SK-N-SH (cell line): ENCODE data around the gene DHRS4L2.
"Not testable (repeated sequence)": the region's sequence is repeated elsewhere in the genome, so short reads cannot be mapped to it uniquely, and the experiment has no call there.

ENCODE experiments used
- CTCF ChIP-seq: fragments of 200-600 bp; sonication (generic); IDR thresholded peaks from 2 replicates; pipeline ENCODE4 v1.6.1; 2017; ENCODE audit warnings: antibody characterized with exemption, mild to moderate bottlenecking, moderate library complexity
- FOSL2 ChIP-seq: IDR thresholded peaks from 2 replicates; pipeline ENCODE4 v1.4.0; 2012; ENCODE audit warnings: low read depth, mild to moderate bottlenecking, moderate library complexity, borderline replicate concordance
- POLR2AphosphoS5 ChIP-seq: IDR thresholded peaks from 2 replicates; pipeline ENCODE4 v1.6.1; 2012; ENCODE audit warnings: low read depth, low read length
- RFX5 ChIP-seq: IDR thresholded peaks from 2 replicates; pipeline ENCODE4 v1.6.1; 2012; ENCODE audit warnings: mild to moderate bottlenecking, improper control_type of control experiment, low read length
- TF ChIP-seq, protein P1 (sequence below): IDR thresholded peaks from 2 replicates; pipeline ENCODE4 v1.6.1; 2012; ENCODE audit warnings: mild to moderate bottlenecking, low read depth, low read length, moderate library complexity

DNA sequence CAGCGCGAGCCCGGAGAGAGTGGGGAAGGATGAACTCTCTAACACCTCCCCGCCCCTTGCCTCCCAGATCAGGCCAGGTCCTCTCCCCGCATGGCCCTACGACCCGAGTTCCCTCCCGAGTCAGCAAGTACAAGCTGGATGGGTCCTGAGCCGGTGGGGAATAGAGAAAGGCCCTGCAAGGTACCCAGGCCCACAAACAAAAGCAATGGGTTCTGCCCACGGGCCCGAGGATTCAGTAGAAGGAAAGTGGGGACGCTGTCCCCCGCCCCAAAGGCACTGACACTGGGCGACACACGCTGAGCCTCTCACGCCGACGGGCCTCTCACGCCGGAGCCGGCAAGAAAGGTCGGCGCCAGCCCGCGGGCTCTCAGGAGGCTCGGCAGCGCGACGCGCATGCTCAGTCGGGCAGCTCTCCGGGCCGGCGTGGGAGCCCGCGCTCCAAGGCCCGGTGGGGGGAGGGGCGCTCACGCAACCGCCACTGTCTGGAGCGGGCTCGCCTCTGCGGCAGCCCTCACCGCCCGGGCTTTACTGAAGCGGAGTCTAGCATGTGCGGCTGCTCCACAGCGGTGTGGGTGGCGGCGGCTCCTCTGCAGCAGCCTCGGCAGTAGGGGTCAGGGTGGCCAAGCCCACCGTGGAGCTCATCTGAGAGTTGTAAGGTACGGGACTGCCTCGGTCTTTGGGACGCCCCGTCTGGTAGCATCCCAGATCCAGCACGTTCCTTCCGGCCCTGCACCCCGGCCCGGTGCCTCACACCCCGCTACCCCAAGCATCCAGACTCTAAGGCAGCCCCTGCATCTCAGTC lies 19.0 kb upstream of the DHRS4L2 start:
- TF ChIP-seq POLR2AphosphoS5, CTCF, RFX5, FOSL2: not testable (repeated sequence)
- TF ChIP-seq, protein P1, sequence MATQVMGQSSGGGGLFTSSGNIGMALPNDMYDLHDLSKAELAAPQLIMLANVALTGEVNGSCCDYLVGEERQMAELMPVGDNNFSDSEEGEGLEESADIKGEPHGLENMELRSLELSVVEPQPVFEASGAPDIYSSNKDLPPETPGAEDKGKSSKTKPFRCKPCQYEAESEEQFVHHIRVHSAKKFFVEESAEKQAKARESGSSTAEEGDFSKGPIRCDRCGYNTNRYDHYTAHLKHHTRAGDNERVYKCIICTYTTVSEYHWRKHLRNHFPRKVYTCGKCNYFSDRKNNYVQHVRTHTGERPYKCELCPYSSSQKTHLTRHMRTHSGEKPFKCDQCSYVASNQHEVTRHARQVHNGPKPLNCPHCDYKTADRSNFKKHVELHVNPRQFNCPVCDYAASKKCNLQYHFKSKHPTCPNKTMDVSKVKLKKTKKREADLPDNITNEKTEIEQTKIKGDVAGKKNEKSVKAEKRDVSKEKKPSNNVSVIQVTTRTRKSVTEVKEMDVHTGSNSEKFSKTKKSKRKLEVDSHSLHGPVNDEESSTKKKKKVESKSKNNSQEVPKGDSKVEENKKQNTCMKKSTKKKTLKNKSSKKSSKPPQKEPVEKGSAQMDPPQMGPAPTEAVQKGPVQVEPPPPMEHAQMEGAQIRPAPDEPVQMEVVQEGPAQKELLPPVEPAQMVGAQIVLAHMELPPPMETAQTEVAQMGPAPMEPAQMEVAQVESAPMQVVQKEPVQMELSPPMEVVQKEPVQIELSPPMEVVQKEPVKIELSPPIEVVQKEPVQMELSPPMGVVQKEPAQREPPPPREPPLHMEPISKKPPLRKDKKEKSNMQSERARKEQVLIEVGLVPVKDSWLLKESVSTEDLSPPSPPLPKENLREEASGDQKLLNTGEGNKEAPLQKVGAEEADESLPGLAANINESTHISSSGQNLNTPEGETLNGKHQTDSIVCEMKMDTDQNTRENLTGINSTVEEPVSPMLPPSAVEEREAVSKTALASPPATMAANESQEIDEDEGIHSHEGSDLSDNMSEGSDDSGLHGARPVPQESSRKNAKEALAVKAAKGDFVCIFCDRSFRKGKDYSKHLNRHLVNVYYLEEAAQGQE = not testable (repeated sequence)
